NT2/D1 (cell line): ENCODE measurements around the gene UBR2.

Source experiments
- YY1 ChIP-seq: IDR thresholded peaks from 2 replicates; pipeline ENCODE4 v1.6.1; 2011; ENCODE audit not compliant: insufficient read length, insufficient read depth
- ZNF274 ChIP-seq: IDR thresholded peaks from 2 replicates; pipeline ENCODE4 v1.6.1; 2011; ENCODE audit warnings: mild to moderate bottlenecking, low read depth, low read length

DNA sequence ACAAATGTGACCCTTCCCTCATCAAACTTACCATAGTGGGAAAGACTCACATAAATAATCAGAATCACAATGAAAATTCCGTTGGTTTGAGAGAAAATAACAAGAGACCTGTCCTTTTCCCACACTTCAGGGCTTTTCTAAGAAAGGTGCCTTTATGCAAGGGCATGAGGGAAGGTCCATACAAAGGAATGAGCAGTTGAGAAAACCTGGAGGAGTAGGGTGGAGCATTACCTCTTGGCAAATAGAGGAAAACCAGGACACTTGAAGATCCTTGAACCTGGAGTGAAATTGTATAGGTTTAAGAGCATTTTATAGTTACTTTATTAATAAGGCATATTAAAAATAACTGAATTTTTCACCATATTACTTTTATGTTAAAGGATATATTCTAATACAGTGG is 54.3 kb downstream of the UBR2 start:
- TF ChIP-seq ZNF274 (no peak), YY1 (no peak)
